Left hindlimb (tissue), 1 donor: ENCODE results near the gene RECQL.
"Not testable (repeated sequence)": the region's sequence is repeated elsewhere in the genome, so short reads cannot be mapped to it uniquely, and the experiment has no call there.

Experiments used
- DNase-seq: peaks from one replicate; pipeline ENCODE4 v3.0.0-alpha.2; 2018

RECQL gene

DNA sequence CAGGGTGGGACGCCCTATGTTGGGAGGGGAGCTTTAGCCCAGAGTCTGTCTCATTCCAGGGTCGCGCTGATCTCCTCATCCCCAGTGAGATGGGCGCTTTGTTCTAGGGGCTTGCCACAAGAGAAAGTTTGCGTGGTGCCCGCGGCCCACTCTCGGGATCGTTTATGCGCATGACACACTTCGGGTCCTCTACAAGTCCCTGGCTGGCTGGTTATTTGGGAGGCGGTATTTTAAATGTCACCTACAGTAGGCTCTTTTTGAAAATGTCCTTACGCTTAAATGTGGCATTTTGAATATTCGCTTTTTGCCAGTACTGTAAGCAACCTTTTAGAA is 695 bp upstream of the RECQL start:
- no peak for DNase-seq

DNA sequence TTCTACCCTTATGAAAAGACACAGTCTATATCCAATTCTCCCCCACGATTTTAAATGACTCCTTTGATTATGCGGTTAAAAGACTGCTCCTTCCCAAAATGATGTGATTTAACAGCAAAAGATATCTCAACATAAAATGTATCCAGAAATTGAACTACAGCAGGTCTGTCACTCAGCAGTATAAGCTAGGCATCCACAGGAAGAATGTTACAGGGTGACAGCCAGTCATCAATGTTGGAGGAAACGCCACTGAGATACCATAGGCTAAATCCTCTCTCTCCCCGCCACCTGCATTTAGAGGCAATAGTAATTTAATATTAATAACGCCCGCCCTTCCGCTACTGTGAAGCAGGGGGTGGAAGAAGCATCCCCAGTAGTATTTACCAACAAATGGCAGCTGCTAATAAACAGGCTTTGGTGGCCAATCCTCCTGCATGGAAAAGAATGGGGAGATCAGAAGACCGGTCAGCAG is 613 bp downstream of the RECQL start:
- DNase-seq = no peak

DNA sequence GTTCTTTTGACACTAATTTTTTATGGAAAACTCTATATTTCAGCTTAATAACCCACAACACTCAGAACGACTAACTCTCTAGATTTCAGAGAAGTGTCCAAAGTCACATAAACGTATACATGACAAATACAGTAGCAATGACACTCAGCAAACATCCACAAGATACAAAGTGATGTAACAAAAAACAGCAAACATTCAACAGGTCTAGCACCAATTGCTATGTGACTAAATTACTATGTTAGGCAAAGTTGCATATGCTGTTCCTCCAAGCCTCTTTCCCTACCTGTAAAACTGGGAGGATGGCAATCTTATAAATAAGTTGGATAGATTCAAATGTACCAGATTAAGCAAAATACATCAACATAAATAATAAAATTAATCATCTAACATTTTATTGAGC is 1.7 kb downstream of the RECQL start:
- no peak for DNase-seq

DNA sequence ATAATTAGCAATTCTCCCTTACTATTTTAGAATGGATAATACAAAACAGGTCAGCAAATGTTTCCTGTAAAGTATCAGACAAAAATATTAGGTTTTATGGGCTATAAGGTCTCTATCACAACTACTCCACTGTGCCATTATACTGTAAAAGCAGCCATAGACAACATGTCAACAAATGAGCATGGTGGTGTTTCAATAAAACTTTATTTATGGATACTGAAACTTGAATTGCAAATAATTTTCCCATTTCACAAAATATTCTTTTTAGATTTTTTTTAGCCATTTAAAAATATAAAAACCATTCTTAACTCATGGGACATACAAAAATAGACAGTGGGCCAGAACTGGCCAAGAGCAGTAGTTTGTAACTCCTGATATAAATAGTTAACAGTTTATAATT is 15.4 kb downstream of the RECQL start:
- DNase-seq = no peak

DNA sequence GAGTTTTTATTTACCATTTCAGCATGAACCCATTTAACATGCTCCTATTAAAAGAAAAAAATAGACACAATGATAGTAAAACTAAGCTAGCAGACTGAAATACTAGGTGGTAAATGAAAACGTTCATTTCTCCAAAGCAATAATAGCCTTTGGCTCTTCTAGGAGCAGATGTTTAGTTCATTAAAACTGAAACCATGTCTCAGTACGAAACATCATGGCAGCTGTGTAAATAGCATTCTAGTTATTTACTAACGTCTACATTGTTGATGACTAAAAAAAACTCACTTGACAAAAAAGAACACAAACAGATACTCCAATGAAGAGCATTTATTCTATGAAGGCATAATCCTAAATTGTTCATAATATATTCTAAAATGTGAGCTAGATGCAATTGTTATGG is 17.9 kb downstream of the RECQL start:
- no peak for DNase-seq

DNA sequence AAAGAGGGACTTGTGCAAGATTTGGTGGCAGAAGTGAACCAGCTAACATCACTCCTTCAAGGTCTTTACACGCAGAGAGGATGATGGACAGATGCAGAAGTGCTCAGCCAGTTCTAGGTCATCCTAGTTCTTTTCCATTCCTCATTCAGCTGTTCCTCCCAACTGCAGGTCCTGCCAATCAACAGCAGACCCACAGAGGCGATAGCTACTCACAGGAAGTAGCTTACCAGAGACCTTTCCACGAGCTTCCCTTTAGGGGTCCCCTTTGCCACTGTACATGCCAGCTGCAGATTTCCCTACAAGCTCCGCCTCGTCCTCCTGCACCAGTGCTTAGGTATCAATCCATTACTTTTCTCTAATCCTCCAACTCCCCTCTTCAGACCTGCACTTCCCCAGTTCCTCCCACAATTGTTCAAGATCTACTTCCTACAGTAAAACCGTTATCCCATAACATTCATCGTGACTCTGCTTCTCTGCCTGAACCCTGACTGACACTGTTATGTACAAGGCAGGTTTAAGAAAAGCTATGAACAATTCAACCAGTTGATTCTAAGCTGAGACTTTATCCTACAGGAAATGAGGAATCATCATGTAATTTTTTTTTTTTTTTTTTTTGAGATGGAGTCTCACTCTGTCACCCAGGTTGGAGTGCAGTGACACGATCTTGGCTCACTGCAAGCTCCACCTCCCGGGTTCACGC is 22.5 kb downstream of the RECQL start:
- no peak for DNase-seq

DNA sequence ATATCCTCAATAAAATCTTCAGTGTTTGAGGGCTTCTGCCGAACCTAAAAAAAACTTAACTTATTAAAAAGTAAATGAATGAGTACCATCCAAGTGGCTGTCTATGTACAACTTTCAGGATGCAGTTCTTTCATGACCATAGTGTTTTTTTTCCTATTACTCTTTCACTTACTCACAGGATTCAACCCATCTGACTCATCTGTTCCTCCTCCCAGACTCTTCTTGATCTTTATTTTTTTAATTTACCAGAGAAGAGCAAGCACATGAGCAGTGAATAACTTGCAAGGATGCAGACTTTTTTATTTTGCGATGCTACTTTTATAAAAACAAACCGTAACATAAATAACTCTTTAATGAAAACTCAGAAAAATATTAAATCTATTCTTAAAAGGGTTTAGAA is 24.5 kb downstream of the RECQL start:
- no peak for DNase-seq

DNA sequence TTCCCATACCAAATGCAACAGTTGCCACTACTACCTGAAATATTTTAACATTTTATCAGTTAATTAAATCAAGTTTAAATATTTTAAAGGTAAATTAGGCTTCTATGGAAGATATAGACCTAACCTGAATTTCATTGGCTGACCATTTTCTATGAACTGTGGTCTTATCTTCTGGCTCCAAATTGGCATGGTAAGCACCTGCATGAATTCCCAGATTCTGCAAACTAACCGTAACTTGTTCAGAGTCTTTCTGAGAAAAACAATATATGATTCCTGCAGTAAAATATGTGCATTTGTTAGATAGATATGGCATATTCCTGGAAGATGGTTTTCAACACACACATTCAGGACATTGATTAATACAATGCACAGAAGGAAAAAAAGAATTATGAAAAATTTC is 25.9 kb downstream of the RECQL start:
- no peak for DNase-seq

DNA sequence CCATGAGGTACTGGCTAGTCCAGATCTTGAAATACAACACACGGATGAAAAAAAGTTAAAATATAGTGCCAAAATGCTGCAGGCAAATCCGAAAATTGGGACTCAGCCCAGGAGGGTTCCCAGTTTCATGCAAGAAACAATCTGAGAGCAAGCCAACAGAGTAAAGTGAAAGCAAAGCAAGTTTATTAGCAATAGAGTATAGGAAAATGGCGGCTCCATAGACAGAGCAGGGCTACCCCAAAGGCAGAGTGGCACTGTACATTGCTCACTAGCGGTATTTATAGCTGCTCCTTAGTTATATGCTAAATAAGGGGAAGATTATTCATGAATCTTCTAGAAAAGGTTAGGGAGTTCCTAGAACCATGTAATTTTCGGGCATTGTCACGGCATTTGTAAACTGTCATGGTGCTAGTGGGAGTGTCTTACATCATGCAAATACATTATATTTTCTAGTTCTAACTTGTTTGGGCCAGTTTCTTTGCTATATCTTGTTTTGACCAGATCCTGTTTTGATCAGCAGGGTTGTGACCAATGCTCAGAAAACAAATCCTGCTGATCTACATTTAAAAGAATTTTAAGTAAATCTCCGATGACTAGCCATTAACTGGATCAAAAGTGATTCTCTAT is 29.1 kb downstream of the RECQL start:
- DNase-seq = no peak

DNA sequence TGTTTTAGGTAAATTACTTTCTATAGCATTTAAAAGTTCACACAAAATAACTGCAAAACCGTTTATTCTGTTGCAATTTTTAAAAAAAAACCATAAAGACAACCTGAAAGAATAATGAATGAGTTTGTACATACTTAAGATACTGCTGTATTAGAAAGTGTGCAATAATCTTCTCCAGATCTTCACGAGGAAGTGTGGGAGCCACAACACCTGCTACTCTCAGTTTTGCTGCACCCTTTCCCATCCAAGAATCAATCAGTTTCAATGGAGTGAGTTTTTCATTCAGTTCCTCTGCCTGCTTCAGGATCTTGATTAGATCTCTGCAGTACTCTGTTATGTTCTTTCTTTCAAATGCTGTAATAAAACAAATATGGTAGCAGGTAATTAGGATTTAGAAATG is 30.1 kb downstream of the RECQL start:
- DNase-seq = no peak

DNA sequence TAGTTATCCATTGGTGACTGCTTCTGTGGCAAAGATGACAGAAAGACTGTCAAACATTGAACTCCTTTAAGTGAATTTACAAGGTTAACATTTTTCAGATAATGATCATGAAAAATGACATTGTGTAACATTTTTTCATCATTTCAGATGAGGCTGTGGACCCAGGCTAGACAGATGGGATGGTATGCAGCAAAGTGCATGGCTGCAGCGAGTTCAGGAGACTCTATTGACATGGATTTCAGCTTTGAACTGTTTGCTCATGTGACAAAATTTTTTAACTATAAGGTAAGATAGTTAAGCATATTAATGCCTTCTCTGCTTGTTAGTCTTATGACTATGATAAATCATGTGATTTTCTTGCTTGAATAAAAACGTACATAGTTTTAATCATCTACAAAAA is 34.1 kb downstream of the RECQL start:
- DNase-seq = not testable (repeated sequence)

DNA sequence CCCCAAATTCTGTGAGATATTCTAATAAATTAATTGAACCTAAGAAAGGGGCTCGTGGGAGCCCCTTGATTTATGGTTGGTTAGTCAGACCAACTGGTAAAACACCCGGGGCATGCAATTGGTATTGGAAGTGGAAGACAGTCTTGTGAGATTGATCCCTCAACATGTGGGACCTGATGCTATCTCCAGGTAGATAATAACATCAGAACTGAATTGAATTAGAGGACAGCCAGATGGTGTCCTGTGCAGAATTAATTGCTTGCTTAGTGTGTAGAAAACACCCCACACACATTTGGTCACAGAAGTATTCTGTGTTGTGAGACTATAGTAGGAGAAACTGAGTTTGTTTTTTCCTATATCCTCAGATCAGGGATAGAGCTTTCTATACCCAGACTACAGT is 42.0 kb downstream of the RECQL start:
- no peak for DNase-seq

DNA sequence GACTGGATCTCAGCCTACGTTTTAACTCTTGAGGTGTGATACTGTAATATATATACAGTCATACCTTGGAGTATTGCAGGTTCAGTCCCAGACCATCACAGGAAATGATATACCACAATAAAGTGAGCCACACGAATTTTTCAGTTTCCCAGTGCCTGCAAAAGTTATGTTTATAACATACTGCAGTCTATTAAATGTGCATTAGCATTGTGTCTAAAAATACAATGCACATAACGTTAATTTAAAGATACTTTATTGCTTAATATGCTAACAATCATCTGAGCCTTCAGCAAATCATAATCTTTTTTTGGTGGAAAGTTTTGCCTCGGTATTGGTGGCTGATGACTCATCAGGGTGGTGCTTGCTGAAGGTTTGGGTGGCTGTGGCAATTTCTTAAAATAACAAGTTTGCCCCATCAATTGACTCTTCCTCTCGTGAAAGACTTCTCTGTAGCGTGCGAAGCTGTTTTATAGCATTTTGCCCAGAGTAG is 45.1 kb downstream of the RECQL start:
- no peak for DNase-seq

DNA sequence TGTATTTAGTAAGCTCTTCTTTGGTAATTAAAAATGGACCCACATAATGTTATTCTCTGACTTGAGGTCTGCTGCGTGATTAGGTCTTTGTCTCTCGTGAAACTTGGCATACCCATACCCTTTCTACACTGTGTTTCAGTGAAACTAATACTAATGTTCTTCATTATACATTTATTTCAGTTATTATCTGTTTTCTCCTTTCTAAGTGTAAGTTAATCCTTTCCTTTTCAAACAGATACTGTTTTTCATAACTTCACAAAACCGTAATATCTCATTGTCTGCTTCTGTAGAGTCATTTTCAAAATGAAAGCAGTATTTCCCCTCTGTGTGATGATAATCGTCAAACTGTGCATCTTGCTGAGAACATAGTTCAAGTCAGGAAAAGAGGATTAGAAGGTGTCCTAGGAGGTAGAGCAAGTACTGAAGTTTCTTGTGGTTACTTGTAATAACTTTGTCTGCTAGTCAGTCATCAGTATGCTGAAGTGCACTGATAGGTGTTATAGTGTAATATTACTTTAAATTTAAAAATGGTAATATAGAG is 48.1 kb downstream of the RECQL start:
- no peak for DNase-seq

DNA sequence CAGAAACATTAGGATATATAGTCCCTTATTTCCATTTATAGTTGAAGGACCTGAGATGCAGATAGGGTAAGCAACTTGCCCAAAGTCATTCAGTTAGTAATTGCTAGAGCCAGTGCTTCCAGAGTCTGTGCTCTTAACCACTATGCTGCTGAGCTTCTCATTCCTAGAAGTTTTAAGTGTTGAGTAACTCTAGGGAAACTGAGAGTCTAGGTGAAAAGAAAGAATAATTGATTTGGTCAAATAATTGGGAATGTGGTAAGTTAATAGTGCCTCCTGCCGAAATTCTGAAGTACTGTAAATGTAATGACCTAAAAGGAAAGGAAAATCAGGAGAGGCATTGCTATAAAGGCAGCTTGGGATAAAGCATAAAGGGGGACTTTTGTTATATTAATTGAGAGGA is 49.9 kb downstream of the RECQL start:
- no peak for DNase-seq

DNA sequence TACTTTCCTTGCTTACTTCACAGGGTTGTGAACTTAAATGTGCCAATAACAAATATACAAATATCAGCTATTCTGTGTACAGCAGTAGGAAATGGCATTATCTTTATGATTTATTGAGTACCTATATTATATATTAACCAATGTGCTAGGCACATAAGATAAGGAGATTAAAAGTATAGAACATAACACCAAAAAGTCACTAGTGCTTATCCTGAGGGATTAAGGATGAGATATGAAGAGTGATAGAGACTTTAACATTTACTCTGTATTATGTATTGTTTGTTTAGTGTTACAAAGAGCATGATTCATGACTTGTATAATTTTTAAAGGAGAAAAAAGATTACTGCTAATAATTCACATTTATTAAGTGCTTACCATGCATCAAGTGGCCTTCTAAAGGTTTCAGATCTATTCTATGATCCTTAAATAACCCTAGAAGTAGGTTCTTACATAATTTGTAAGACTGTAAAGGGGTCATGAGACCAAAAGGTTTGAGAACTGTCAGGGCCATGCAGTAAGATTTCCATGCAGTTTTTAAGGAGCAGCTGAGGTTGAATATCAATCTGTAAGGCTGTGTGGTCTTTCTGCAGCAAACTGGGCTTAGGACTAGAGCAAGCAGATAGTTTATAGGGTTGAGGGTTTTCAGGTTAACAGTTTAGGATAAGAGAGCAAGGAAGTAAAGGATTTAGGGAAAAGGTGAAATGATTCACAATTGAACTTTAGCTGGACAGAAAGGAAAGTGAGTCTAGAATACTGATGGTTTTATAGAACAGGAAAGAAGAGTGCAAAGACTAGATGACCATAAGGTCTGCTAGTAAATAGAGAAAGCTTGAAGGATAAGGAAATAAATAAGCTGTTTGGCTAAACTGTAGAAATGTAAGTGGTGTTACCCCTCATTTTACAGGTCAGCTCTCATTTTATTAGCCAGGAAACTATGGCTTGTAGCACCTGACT is 57.0 kb downstream of the RECQL start:
- no peak for DNase-seq

DNA sequence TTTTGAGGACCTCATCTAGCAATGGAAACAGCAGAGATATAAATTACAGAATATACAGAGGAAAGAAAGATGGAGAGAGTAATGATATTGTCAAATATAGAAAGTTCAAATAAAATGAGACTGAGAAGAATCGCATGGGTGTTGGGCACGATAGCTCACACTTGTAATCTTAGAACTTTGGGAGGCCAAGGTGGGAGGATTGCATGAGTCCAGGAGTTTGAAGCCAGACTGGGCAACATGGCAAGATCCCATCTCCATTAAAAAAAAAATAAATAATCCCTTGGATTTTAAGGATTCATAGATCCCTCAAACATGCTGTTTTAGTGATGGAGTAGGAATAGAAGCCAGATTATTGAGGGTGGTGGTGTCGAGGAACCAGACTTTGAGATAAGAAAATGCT is 62.1 kb downstream of the RECQL start:
- DNase-seq = no peak

DNA sequence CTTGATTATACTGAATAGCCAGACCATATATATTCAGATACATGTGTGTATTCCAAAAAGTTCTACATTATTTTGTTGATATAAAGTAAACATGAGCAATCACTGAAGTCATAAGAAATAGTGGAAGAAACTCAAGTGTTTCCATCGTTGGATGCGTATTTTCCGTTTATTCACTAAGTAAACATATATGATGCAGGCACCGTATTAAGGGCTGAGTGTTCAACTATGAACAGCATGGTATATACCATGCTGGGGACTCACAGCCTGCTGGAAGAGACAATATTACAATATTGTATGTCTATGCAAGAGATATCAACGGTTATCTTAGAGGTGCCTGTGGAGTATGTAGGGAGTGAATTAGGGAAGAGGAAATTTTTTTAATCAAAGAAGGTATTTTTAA is 62.8 kb downstream of the RECQL start:
- DNase-seq = no peak

DNA sequence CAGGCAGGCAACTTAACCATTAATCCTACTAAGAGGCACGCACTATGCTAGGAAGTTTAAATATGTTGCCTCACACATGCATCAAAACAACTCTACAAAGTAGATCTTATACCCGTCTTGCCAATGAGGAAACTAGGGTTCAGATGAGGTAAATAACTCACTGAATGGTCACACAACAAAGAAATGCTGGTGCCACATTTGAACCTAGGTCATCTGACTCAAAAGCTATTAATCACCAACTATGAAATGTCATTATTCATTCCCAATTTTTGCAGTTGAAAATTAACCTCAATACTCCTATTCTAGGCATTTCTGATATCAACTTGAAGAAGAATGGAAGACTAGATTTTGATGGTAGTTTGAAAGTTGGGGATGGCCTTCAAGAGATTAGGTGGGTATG is 66.7 kb downstream of the RECQL start:
- no peak for DNase-seq

DNA sequence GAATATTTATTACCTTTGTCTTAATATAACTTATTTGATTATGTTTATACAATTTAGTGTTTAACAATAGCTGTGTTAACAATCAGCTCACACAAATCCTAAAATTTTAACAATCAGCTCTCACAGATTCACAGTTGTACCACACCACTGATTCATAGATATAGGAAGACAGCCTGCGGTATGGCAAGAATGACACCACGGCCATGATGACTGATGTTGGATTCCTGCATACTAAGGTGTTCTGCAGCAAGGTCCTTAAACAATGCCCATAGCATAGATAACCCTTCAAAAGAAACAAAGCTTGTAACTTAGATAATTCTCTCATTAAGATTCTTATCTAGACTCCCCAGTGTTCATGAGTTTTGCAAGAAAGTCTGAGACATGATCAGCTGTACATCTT is 67.9 kb downstream of the RECQL start:
- DNase-seq = no peak

DNA sequence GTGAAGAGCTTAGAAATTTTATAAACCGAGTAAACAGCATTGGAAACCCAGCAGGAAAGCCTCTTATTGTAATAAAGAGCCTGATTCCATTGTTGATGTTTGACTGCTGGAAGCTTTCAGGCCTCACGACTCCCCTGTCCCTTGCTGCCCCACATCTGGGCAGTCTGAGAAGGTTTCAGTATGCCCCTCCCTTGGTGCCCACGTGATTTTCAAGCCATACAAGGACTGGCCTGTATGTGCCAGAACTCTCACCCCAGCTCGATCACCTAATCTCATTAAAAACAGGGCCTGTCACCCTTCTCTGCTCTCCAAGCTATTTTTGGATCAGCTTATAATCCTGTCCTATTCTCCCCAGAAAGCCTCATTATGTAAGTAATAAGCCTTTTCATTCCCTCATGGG is 71.4 kb downstream of the RECQL start:
- no peak for DNase-seq

DNA sequence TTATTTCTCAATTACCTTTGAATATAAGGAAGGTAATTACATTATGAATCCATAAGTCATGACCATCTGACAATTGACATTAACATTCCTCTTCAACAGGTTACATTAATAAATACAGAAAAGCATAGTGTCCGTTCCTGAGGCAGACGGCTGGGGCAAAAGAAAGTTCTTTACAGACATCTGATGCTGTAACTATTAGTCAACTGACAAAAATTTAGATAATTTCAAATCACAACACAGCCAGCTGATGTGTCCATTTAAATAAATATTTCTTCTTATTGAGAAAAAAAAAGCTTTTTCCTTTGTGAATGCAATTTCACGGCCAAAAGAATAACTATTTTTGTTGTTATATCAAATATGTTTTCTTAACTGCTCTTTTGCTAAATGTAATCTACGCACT is 73.2 kb downstream of the RECQL start:
- no peak for DNase-seq

DNA sequence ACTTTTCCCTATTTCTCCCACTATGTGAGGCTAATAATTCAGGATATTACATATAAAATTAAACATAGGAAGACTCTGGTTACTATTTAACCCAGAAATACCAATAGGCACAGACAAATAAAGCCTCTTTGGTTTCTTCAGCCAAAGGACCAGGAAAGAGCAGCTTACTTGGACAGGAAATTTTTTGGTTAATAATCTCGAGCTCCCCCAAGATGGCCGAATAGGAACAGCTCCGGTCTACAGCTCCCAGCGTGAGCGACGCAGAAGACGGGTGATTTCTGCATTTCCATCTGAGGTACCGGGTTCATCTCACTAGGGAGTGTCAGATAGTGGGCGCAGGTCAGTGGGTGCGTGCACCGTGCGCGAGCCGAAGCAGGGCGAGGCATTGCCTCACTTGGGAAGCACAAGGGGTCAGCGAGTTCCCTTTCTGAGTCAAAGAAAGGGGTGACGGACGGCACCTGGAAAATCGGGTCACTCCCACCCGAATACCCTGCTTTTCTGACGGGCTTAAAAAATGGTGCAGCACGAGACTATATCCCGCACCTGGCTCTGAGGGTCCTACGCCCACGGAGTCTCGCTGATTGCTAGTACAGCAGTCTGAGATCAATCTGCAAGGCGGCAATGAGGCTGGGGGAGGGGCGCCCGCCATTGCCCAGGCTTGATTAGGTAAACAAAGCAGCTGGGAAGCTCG is 82.3 kb downstream of the RECQL start:
- DNase-seq = not testable (repeated sequence)
